ENCODE results near the gene TMIGD1. TPM values are rescaled to one million over a fixed set of nuclear protein-coding genes. Genes with fewer than 3 reads are reported as not detected.

TMIGD1 gene
- total and polyA plus RNA-seq, 5 donors = not detected

DNA sequence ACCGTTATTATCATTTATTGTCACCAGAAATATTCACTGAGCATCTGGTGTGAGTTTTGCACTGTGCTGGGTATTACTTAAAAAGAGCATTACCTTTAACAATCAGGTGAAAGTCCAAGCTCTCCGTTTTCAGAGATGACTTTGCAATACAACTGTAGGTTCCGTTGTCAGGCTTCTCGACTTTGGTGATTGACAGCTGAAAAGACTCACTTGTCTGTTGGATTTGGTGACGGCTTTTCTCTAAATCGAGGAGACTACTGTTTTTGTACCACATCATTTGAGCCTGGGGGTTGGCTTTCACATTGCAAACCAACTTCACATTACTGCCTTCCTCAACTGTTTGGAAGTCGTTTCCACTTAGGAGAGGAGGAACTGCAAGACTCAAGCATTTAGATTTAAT is 9.1 kb downstream of the TMIGD1 start:
- no peaks in the 10 kb centered on the region for H3K27me3 ChIP-seq (ENCODE audit: control insufficient read depth, insufficient read depth)
- ATAC-seq = no peak
- H3K4me1 ChIP-seq (ENCODE audit: control insufficient read depth, insufficient read depth, low read length) = no peaks in the 10 kb centered on the region
- 79% methylated on average over 7 of the region's 7 CpGs for WGBS
- H3K4me3 ChIP-seq (ENCODE audit: low read length) = no peak overlapping the region
- no peaks in the 10 kb centered on the region for H3K9me3 ChIP-seq (ENCODE audit: control insufficient read depth, low read length)
- DNase-seq = no peak
- no peak overlapping the region for H3K27ac ChIP-seq (ENCODE audit: low read length)
- intact Hi-C loops (cut with DNase I) = no loop called here

DNA sequence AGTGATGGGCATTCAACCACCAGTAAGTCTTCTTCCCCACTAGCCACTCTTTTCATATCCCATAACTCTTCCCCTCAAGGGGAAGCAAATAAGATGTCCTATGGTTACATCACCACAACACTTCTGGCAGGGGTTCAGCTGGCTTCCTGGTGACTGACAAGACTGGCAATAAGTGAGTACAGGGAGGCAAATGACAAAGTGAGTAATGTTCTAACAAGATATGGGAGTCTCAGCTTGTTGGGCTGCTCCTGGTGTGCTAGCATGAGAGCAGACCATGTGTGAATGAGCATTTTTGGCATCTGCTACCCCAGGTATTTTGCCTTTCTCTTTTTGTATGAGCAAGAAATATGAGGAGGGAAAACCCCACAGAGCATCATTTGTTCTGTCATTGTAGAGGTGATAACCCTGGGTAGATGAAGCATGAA is 9.9 kb downstream of the TMIGD1 start:
- Histone ChIP-seq H3K27me3 (ENCODE audit: control insufficient read depth, insufficient read depth) (no peaks in the 10 kb centered on the region), H3K4me1 (ENCODE audit: control insufficient read depth, insufficient read depth, low read length) (no peaks in the 10 kb centered on the region), H3K9me3 (ENCODE audit: control insufficient read depth, low read length) (no peaks in the 10 kb centered on the region), H3K4me3 (ENCODE audit: low read length) (no peak overlapping the region), H3K27ac (ENCODE audit: low read length) (no peak overlapping the region)
- intact Hi-C loops (cut with DNase I) = no loop called here
- DNase-seq = peak in 2 of 3 donors; percentile 28 to 67
- peak in 1 of 2 donors; percentile 21 for ATAC-seq

DNA sequence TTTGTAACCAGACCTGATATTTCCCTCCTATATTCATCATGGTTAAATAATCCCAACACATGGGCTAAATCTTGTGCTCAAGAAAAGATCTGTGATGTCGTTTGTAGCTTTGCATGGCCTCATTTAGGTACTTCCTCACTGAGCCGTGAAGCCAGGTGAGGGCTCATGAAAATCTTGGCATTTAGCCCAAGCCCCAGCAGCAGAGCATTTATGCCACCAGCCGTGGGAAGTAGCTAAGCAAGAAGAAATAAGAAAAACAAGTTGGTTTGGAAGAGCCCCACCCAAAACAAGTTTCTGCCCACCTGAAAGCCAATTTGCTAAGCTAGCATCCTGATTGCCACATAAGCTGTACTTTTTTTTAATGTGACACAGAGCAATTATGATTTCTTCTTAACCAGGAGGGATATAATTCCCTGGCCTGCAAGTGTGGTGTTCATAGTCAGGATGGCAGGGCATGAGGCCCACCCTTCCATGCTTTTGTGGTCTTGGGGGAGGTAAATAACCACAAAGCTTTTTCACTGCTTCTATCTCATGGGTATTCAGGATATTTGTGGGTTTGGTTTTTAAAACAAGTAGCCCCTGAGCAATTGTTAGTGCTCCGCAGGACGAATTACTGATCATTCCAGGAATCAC is 10.5 kb downstream of the TMIGD1 start:
- Histone ChIP-seq H3K4me3 (ENCODE audit: low read length) (no peak overlapping the region), H3K4me1 (ENCODE audit: control insufficient read depth, insufficient read depth, low read length) (no peaks in the 10 kb centered on the region), H3K9me3 (ENCODE audit: control insufficient read depth, low read length) (no peaks in the 10 kb centered on the region), H3K27me3 (ENCODE audit: control insufficient read depth, insufficient read depth) (no peaks in the 10 kb centered on the region), H3K27ac (ENCODE audit: low read length) (no peak overlapping the region)
- intact Hi-C loops (cut with DNase I) = no loop called here
- 59% methylated on average over 5 of the region's 5 CpGs for WGBS
- ATAC-seq (no peak), DNase-seq (no peak)

DNA sequence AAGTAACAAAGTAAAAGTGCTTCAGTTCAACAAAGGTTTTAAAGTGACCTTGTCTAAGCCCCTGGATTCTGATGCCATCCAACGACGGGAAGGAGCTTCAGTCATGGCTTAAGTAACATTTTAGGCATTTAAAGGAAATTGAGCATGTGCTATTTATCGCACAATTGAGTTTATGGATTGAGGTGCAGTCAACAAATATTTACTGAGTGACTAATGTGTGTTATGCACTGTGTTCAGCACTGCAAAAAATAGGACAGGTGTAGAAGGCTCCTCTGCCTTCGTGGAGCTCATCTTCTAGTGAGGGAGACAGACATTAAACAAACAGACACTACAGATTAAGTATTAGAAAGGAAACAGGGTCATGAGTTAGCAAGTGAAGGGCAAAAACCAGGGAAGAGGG is 12.5 kb downstream of the TMIGD1 start:
- 81% methylated on average over 4 of the region's 4 CpGs for whole genome bisulfite sequencing
- Histone ChIP-seq H3K27ac (ENCODE audit: low read length) (no peak overlapping the region), H3K4me1 (ENCODE audit: control insufficient read depth, insufficient read depth, low read length) (no peaks in the 10 kb centered on the region), H3K9me3 (ENCODE audit: control insufficient read depth, low read length) (no peaks in the 10 kb centered on the region), H3K27me3 (ENCODE audit: control insufficient read depth, insufficient read depth) (no peaks in the 10 kb centered on the region), H3K4me3 (ENCODE audit: low read length) (no peak overlapping the region)
- intact Hi-C loops (cut with DNase I) = no loop called here
- ATAC-seq (no peak), DNase-seq (no peak)

DNA sequence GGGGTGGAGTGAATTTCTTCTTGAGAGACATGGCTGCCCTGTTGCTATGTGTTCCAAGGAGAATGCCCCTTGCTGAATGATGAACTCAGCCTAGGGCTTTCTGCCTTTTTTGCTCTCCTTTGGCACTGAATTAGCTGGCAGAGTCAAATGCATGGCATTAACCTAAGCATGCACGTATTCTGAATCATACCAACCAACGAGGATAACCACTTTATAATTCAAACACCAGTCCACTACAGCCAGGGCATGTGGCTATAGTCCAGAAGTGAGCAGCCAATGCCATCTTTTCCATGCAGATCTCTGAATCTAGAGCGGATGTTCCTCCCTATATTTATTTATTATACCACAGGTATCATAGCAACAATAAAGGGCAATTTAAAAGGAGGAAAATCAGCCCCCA is 15.7 kb downstream of the TMIGD1 start:
- DNase-seq = no peak
- 62% methylated on average over 3 of the region's 3 CpGs for WGBS
- intact Hi-C loops (cut with DNase I) = no loop called here

DNA sequence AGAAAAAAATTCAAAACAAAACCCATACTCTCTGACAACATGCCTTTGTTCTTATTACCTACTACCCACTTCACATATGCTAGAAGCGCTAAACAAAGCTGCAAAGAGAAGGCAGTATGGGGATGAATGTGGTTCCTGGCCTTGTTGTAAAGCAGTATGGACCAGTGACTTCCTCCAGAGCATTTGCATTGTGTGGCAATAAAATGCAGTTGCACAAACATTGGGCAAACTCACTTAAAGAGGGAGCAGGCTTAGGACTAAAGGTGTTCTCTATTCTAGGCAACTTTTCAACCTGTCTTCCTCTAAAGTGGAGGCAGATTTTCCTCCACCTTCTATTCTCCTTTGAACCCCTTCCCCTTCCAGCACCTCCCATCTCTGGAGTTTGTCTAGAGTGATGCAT is 17.1 kb downstream of the TMIGD1 start:
- H3K4me1 ChIP-seq (ENCODE audit: control insufficient read depth, insufficient read depth, low read length) = no peaks in the 10 kb centered on the region
- ATAC-seq (no peak), DNase-seq (no peak)

More for the DNA sequence above, 15.7 kb downstream of the TMIGD1 start:
- H3K9me3 ChIP-seq (ENCODE audit: control insufficient read depth, low read length) = no peaks in the 10 kb centered on the region
- no peaks in the 10 kb centered on the region for H3K4me1 ChIP-seq (ENCODE audit: control insufficient read depth, insufficient read depth, low read length)
- H3K4me3 ChIP-seq (ENCODE audit: low read length) = no peak overlapping the region
- no peak for ATAC-seq
- H3K27me3 ChIP-seq (ENCODE audit: control insufficient read depth, insufficient read depth) = no peaks in the 10 kb centered on the region
- H3K27ac ChIP-seq (ENCODE audit: low read length) = no peak overlapping the region

DNA sequence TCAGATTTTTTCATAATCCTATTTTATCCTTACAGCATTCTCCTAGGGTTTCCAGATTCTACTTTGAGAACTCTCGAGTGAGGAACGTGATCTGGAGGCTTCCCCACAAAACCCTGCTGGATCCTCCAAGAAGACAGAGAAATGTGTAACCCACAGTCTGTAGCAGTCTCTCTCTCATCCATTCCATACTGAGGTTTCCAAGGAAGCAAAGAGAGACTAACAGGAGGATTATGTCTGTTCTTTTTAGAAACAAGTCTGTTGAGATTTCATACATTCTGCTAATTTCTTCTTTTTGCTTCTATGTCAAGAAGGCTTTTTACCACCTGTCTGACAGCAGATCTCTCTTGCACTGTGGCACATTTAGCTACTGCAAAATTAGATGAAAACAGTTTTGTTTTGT is 18.8 kb downstream of the TMIGD1 start:
- no peaks in the 10 kb centered on the region for H3K9me3 ChIP-seq (ENCODE audit: control insufficient read depth, low read length)
- intact Hi-C loops (cut with DNase I) = no loop called here
- no peak for DNase-seq
- whole genome bisulfite sequencing = 61% methylated on average over 2 of the region's 2 CpGs
- no peak overlapping the region for H3K4me3 ChIP-seq (ENCODE audit: low read length)
- no peaks in the 10 kb centered on the region for H3K27me3 ChIP-seq (ENCODE audit: control insufficient read depth, insufficient read depth)
- H3K27ac ChIP-seq (ENCODE audit: low read length) = no peak overlapping the region
- ATAC-seq = no peak
- no peaks in the 10 kb centered on the region for H3K4me1 ChIP-seq (ENCODE audit: control insufficient read depth, insufficient read depth, low read length)

More for the DNA sequence above, 17.1 kb downstream of the TMIGD1 start:
- Histone ChIP-seq H3K27ac (ENCODE audit: low read length) (no peak overlapping the region), H3K9me3 (ENCODE audit: control insufficient read depth, low read length) (no peaks in the 10 kb centered on the region), H3K27me3 (ENCODE audit: control insufficient read depth, insufficient read depth) (no peaks in the 10 kb centered on the region), H3K4me3 (ENCODE audit: low read length) (no peak overlapping the region)
- intact Hi-C loops (cut with DNase I) = no loop called here
- 97% methylated on average over 1 of the region's 1 CpG for WGBS

DNA sequence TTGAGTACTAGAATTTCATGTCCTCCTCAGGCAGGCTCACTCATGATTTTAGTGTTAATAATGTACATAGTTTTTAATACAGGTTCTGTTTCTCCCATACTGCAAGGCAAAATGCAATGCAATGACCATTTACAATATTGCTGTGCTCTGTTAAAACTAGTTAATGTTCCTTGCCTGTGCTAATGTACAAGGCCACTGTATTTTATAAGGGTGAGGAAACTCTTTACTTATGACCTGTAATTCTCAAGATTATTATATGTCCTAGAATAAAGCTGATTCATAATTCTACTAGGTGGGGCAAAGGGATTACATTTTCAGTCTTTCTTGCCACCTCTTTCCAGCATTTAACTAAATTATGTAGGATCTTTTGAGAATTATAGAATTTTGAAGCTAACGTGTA is 19.4 kb downstream of the TMIGD1 start:
- no peak overlapping the region for H3K4me3 ChIP-seq (ENCODE audit: low read length)
- intact Hi-C loops (cut with DNase I) = no loop called here
- H3K27ac ChIP-seq (ENCODE audit: low read length) = no peak overlapping the region
- H3K4me1 ChIP-seq (ENCODE audit: control insufficient read depth, insufficient read depth, low read length) = no peaks in the 10 kb centered on the region
- H3K27me3 ChIP-seq (ENCODE audit: control insufficient read depth, insufficient read depth) = no peaks in the 10 kb centered on the region
- DNase-seq = no peak
- H3K9me3 ChIP-seq (ENCODE audit: control insufficient read depth, low read length) = no peaks in the 10 kb centered on the region
- WGBS = 30% methylated on average over 1 of the region's 1 CpG
- no peak for ATAC-seq

DNA sequence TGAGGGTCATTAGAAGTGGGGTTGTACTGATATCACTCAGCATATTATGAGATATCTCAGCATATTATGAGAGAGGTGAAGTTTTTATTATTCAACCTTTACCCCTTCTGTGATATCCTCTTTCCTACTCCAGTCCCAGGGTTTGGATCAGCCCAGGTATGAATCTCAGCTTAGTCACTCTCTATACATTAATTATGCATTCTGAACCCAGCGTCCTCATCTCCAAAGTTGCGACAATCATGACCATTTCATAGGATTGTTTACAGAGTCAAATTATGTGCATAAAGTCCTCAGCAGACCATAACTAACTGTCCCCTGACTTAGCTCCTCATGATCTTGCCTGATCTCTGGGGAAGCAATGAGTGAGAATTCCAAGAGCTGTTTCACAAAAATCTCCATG is 21.6 kb downstream of the TMIGD1 start:
- DNase-seq (no peak), ATAC-seq (no peak)
- intact Hi-C loops (cut with DNase I) = no loop called here
- no peak overlapping the region for H3K27ac ChIP-seq (ENCODE audit: low read length)
- no peaks in the 10 kb centered on the region for H3K9me3 ChIP-seq (ENCODE audit: control insufficient read depth, low read length)
- 78% methylated on average over 2 of the region's 2 CpGs for WGBS
- H3K27me3 ChIP-seq (ENCODE audit: control insufficient read depth, insufficient read depth) = no peaks in the 10 kb centered on the region
- no peak overlapping the region for H3K4me3 ChIP-seq (ENCODE audit: low read length)
- no peaks in the 10 kb centered on the region for H3K4me1 ChIP-seq (ENCODE audit: control insufficient read depth, insufficient read depth, low read length)

DNA sequence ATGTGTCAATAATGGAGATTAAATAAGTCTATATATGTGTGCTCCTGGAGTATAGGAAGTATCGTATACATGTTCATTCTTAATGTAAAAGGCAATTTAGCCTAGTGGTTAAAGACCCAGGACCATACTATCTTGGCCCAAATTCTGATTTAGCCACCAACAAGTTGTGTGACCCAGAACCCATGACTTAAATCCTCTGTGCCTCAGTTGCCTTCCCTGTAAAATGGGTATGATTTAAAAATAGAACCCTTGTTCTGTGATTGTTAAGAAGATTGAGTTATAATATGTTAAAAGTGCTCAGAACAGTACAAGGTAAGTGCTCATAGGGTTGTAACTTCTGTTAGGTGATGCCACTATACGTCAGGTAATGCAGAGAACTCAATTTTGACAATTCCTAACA is 23.3 kb downstream of the TMIGD1 start:
- H3K4me1 ChIP-seq (ENCODE audit: control insufficient read depth, insufficient read depth, low read length) = no peaks in the 10 kb centered on the region
- DNase-seq (no peak), ATAC-seq (no peak)
- H3K4me3 ChIP-seq (ENCODE audit: low read length) = no peak overlapping the region
- intact Hi-C loops (cut with DNase I) = no loop called here
- H3K9me3 ChIP-seq (ENCODE audit: control insufficient read depth, low read length) = no peaks in the 10 kb centered on the region
- 96% methylated on average over 2 of the region's 2 CpGs for WGBS
- H3K27ac ChIP-seq (ENCODE audit: low read length) = no peak overlapping the region
- no peaks in the 10 kb centered on the region for H3K27me3 ChIP-seq (ENCODE audit: control insufficient read depth, insufficient read depth)

DNA sequence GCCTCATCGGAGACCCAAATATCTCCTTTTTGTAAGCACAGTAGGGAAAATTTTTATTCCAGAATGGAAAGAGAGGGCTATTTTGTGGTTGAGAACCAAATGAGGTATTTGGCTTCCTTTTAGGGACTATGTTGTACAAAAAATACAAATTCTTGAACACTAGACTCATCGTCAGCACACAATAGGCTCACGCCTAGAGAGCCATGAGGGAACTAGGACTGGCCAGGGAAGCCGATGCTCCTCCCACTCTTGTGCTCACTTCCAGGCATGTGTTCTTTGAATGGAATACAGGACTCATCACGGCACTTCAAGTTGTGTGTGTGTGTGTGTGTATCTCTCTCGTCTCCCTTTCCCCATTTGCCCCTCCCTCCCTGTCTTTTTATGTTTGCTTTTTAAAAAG is 24.3 kb downstream of the TMIGD1 start:
- Histone ChIP-seq H3K27ac (ENCODE audit: low read length) (no peak overlapping the region), H3K4me3 (ENCODE audit: low read length) (no peak overlapping the region), H3K4me1 (ENCODE audit: control insufficient read depth, insufficient read depth, low read length) (no peaks in the 10 kb centered on the region), H3K9me3 (ENCODE audit: control insufficient read depth, low read length) (no peaks in the 10 kb centered on the region), H3K27me3 (ENCODE audit: control insufficient read depth, insufficient read depth) (no peaks in the 10 kb centered on the region)
- intact Hi-C loops (cut with DNase I) = no loop called here
- ATAC-seq = no peak
- DNase-seq = no peak
- 85% methylated on average over 6 of the region's 6 CpGs for WGBS

DNA sequence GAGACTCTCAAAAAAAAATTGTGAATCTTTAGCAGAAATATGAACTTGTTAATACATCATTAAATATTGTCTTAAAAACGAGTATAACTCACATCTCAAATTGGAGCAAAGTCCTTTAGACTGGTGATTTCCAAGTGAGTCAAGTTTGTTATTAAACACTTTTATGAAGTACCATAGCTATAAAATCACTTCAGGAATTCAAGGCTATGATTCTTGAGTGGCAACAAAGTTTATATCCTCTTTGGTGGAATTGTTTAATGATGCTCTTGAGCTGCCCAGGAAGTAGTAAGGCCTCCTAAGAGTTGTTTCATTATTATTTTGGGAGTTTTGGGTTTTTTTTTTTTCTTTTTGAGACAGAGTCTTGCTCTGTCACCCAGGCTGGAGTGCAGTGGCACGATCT is 25.5 kb downstream of the TMIGD1 start:
- no peaks in the 10 kb centered on the region for H3K4me1 ChIP-seq (ENCODE audit: control insufficient read depth, insufficient read depth, low read length)
- H3K9me3 ChIP-seq (ENCODE audit: control insufficient read depth, low read length) = no peaks in the 10 kb centered on the region
- no peak overlapping the region for H3K27ac ChIP-seq (ENCODE audit: low read length)
- intact Hi-C loops (cut with DNase I) = no loop called here
- DNase-seq = no peak
- H3K27me3 ChIP-seq (ENCODE audit: control insufficient read depth, insufficient read depth) = no peaks in the 10 kb centered on the region
- H3K4me3 ChIP-seq (ENCODE audit: low read length) = no peak overlapping the region
- WGBS = 84% methylated on average over 2 of the region's 2 CpGs
- ATAC-seq = no peak

All from right cardiac atrium (tissue), 5 donors.